DOHH2 (cell line): ENCODE measurements around the gene VWC2.

Experiments
- H3F3A ChIP-seq: fragments of 200-600 bp; sonication (generic), shearing (Covaris generic); 2 replicates; pipeline ENCODE4 v1.6.0; 2016; ENCODE audit warnings: antibody characterized with exemption, mild to moderate bottlenecking; ENCODE audit not compliant: control insufficient read depth, insufficient read depth
- H3K27ac ChIP-seq: fragments of 200-600 bp; sonication (generic); 2 replicates; pipeline ENCODE4 v1.5.1; 2014; ENCODE audit warnings: low read depth, mild to moderate bottlenecking, low read length, moderate library complexity
- H3K27me3 ChIP-seq: fragments of 200-600 bp; sonication (generic); 2 replicates; pipeline ENCODE4 v1.6.1; 2014; ENCODE audit warnings: mild to moderate bottlenecking, low read length, mixed read lengths; ENCODE audit not compliant: control insufficient read depth
- H3K36me3 ChIP-seq: fragments of 200-600 bp; sonication (generic); 2 replicates; pipeline ENCODE4 v1.6.1; 2014; ENCODE audit warnings: mild to moderate bottlenecking, low read length, moderate library complexity, mixed read lengths; ENCODE audit not compliant: control insufficient read depth
- H3K4me1 ChIP-seq: fragments of 200-600 bp; sonication (generic); 2 replicates; pipeline ENCODE4 v1.6.1; 2014; ENCODE audit warnings: mild to moderate bottlenecking, low read length, mixed read lengths; ENCODE audit not compliant: control insufficient read depth
- H3K4me2 ChIP-seq: fragments of 200-600 bp; sonication (generic); 2 replicates; pipeline ENCODE4 v1.6.0; 2014; ENCODE audit warnings: mild to moderate bottlenecking, low read length, moderate library complexity
- H3K4me3 ChIP-seq: fragments of 200-600 bp; sonication (generic); 2 replicates; pipeline ENCODE4 v1.5.1; 2014; ENCODE audit warnings: mild to moderate bottlenecking, low read length, mixed read lengths
- H3K79me2 ChIP-seq: fragments of 200-600 bp; sonication (generic); 2 replicates; pipeline ENCODE4 v1.6.1; 2014; ENCODE audit warnings: mild to moderate bottlenecking, low read length, mixed read lengths; ENCODE audit not compliant: control insufficient read depth
- H3K9me2 ChIP-seq: fragments of 200-600 bp; sonication (generic); replicated peaks from 2 replicates; pipeline ENCODE4 v1.6.1; 2014; ENCODE audit warnings: mild to moderate bottlenecking, low read length, mixed read lengths; ENCODE audit not compliant: control insufficient read depth
- H3K9me3 ChIP-seq: fragments of 200-600 bp; sonication (generic); 2 replicates; pipeline ENCODE4 v1.6.1; 2014; ENCODE audit warnings: antibody characterized with exemption, low read length, mixed read lengths; ENCODE audit not compliant: control insufficient read depth, insufficient read depth
- H4K20me1 ChIP-seq: fragments of 200-600 bp; sonication (generic); 2 replicates; pipeline ENCODE4 v1.6.0; 2014; ENCODE audit warnings: low read depth, mild to moderate bottlenecking, antibody characterized with exemption, low read length, moderate library complexity; ENCODE audit not compliant: control insufficient read depth, insufficient read depth
- EZH2phosphoT487 ChIP-seq: fragments of 200-600 bp; sonication (generic); IDR thresholded peaks from 2 replicates; pipeline ENCODE4 v1.6.1; 2017; ENCODE audit warnings: borderline replicate concordance, mild to moderate bottlenecking, antibody characterized with exemption, low read length, moderate library complexity, mixed read lengths
- TF ChIP-seq, protein P1 (sequence below): fragments of 200-600 bp; sonication (generic); IDR thresholded peaks from one replicate; pipeline ENCODE4 v1.5.1; 2014; ENCODE audit warnings: antibody characterized with exemption, mild to moderate bottlenecking, low read depth, low read length; ENCODE audit not compliant: poor library complexity, severe bottlenecking

Gene VWC2

GRCh38 chr7:49855281-49855980 is 82.0 kb downstream of the VWC2 start:
- Histone ChIP-seq H3K4me1 (no peaks in the 10 kb centered on the region), H4K20me1 (no peaks in the 10 kb centered on the region), H3K27ac (no peak overlapping the region), H3K9me3 (no peaks in the 10 kb centered on the region), H3F3A (no peaks in the 10 kb centered on the region), H3K36me3 (no peaks in the 10 kb centered on the region), H3K4me3 (no peak overlapping the region), H3K4me2 (no peak overlapping the region), H3K79me2 (no peaks in the 10 kb centered on the region), H3K9me2 (no peaks in the 10 kb centered on the region), H3K27me3 (no peaks in the 10 kb centered on the region)
- TF ChIP-seq, protein P1, sequence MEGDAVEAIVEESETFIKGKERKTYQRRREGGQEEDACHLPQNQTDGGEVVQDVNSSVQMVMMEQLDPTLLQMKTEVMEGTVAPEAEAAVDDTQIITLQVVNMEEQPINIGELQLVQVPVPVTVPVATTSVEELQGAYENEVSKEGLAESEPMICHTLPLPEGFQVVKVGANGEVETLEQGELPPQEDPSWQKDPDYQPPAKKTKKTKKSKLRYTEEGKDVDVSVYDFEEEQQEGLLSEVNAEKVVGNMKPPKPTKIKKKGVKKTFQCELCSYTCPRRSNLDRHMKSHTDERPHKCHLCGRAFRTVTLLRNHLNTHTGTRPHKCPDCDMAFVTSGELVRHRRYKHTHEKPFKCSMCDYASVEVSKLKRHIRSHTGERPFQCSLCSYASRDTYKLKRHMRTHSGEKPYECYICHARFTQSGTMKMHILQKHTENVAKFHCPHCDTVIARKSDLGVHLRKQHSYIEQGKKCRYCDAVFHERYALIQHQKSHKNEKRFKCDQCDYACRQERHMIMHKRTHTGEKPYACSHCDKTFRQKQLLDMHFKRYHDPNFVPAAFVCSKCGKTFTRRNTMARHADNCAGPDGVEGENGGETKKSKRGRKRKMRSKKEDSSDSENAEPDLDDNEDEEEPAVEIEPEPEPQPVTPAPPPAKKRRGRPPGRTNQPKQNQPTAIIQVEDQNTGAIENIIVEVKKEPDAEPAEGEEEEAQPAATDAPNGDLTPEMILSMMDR, result no peak
- no peak for TF ChIP-seq EZH2phosphoT487

- H3K9me2 ChIP-seq, result no peaks in the 10 kb centered on the region
- H3K9me3 ChIP-seq, result no peaks in the 10 kb centered on the region
- H3F3A ChIP-seq, result no peaks in the 10 kb centered on the region
- no peaks in the 10 kb centered on the region for H3K79me2 ChIP-seq
- H3K4me1 ChIP-seq, result no peaks in the 10 kb centered on the region
- no peak overlapping the region for H3K4me3 ChIP-seq
- H3K36me3 ChIP-seq, result no peaks in the 10 kb centered on the region
- H3K4me2 ChIP-seq, result no peak overlapping the region
- no peaks in the 10 kb centered on the region for H3K27me3 ChIP-seq
- no peak overlapping the region for H3K27ac ChIP-seq
- H4K20me1 ChIP-seq, result no peaks in the 10 kb centered on the region
- TF ChIP-seq, protein P1, result no peak
- no peak for TF ChIP-seq EZH2phosphoT487
Measured at GRCh38 chr7:49860293-49860692, 86.9 kb downstream of the VWC2 start.

GRCh38 chr7:49866076-49866735 is 92.8 kb downstream of the VWC2 start:
- Histone ChIP-seq H3K79me2 (no peaks in the 10 kb centered on the region), H3K4me3 (no peak overlapping the region), H3K4me2 (no peak overlapping the region), H3K4me1 (0 out of 2 replicates have a peak, but pooled peaks cover 4% of the 10 kb centered on the region), H3F3A (no peaks in the 10 kb centered on the region), H3K27me3 (no peaks in the 10 kb centered on the region), H3K36me3 (no peaks in the 10 kb centered on the region), H4K20me1 (no peaks in the 10 kb centered on the region), H3K9me2 (no peaks in the 10 kb centered on the region), H3K9me3 (no peaks in the 10 kb centered on the region), H3K27ac (no peak overlapping the region)
- TF ChIP-seq, protein P1, result no peak
- no peak for TF ChIP-seq EZH2phosphoT487
